ENCODE results near the gene HLA-C. TPM values are rescaled to one million over a fixed set of nuclear protein-coding genes. Genes with fewer than 3 reads are reported as not detected.

The HLA-C gene
- 67.2 TPM for polyA plus RNA-seq (2012; ENCODE audit: insufficient read depth, insufficient read length, low read depth)

GRCh38 chr6:31271641-31272357, at the start of gene HLA-C:
TSS of gene HLA-C (minus strand) at chr6:31272092. CDS start at chr6:31272071, 21 bp downstream.
- no peaks in the 10 kb centered on the region for H3K9me3 ChIP-seq
- H3K4me1 ChIP-seq = no peaks in the 10 kb centered on the region
- no peak for TF ChIP-seq CTCF (IDR thresholded peaks at IDR 0.05; ENCODE audit: low read depth, low read length)
- peak; percentile 83 for DNase-seq
- peak within 1 kb of the TSS; percentile 69 for H3K4me3 ChIP-seq (ENCODE audit: low read depth, low read length)
- peaks cover 23% of the 10 kb centered on the region for H3K27me3 ChIP-seq
- no peaks in the 10 kb centered on the region for H3K36me3 ChIP-seq

GRCh38 chr6:31321005-31321707, 49.3 kb upstream of the HLA-C start:
- Histone ChIP-seq H3K27me3 (peaks cover 24% of the 10 kb centered on the region), H3K4me3 (ENCODE audit: low read depth, low read length) (no peak overlapping the region), H3K36me3 (no peaks in the 10 kb centered on the region), H3K4me1 (no peaks in the 10 kb centered on the region), H3K9me3 (no peaks in the 10 kb centered on the region)
- TF ChIP-seq CTCF (IDR thresholded peaks at IDR 0.05; ENCODE audit: low read depth, low read length) = no peak
- DNase-seq = no peak

GRCh38 chr6:31317036-31317435, 45.1 kb upstream of the HLA-C start:
- TF ChIP-seq CTCF (IDR thresholded peaks at IDR 0.05; ENCODE audit: low read depth, low read length) = no peak
- Histone ChIP-seq H3K27me3 (peaks cover 45% of the 10 kb centered on the region), H3K4me1 (no peaks in the 10 kb centered on the region), H3K4me3 (ENCODE audit: low read depth, low read length) (no peak overlapping the region), H3K36me3 (no peaks in the 10 kb centered on the region), H3K9me3 (no peaks in the 10 kb centered on the region)
- DNase-seq = no peak

- Histone ChIP-seq H3K27me3 (peaks cover 17% of the 10 kb centered on the region), H3K36me3 (no peaks in the 10 kb centered on the region), H3K4me3 (ENCODE audit: low read depth, low read length) (no peak overlapping the region), H3K9me3 (no peaks in the 10 kb centered on the region), H3K4me1 (no peaks in the 10 kb centered on the region)
- DNase-seq = no peak
- no peak for TF ChIP-seq CTCF (IDR thresholded peaks at IDR 0.05; ENCODE audit: low read depth, low read length)
These were observed 37.7 kb upstream of the HLA-C start for GRCh38 chr6:31309641-31310040.

GRCh38 chr6:31308845-31309175, 36.9 kb upstream of the HLA-C start:
- DNase-seq = no peak
- Histone ChIP-seq H3K27me3 (peaks cover 13% of the 10 kb centered on the region), H3K4me3 (ENCODE audit: low read depth, low read length) (no peak overlapping the region), H3K9me3 (no peaks in the 10 kb centered on the region), H3K4me1 (no peaks in the 10 kb centered on the region), H3K36me3 (no peaks in the 10 kb centered on the region)
- no peak for TF ChIP-seq CTCF (IDR thresholded peaks at IDR 0.05; ENCODE audit: low read depth, low read length)

Measured in BE2C (cell line).